Activated T-helper 2 cell treated with anti-CD3 and anti-CD28 coated beads, Interferon-gamma antibody, Interleukin-2, Interleukin-4, amounts not matched to agents 10 μg/mL and 5 μg/mL and 100 μg/mL, durations not matched to agents 14 hours and 24 hours and 36 hours (primary cell): Measurements from ENCODE around the gene ING3. TPM values are rescaled to one million over a fixed set of nuclear protein-coding genes. Genes with fewer than 3 reads are reported as not detected.
A peak's percentile ranks its signal among the peaks of the same experiment; 100 is the strongest.

ENCODE experiments used
- DNase-seq: peaks from one replicate; pipeline ENCODE4 v3.0.0; 2021; ENCODE audit warnings: low spot score
- H3K27ac Mint-ChIP-seq: one replicate; pipeline ENCODE4 v1.8.0; 2021; ENCODE audit warnings: mixed read lengths
- H3K27me3 Mint-ChIP-seq: one replicate; pipeline ENCODE4 v1.8.0; 2021; ENCODE audit warnings: low read depth, mixed read lengths
- H3K36me3 Mint-ChIP-seq: one replicate; pipeline ENCODE4 v1.8.0; 2021; ENCODE audit warnings: low read depth, mixed read lengths
- H3K4me1 Mint-ChIP-seq: one replicate; pipeline ENCODE4 v1.8.0; 2021; ENCODE audit warnings: low read depth, mixed read lengths
- H3K4me3 Mint-ChIP-seq: one replicate; pipeline ENCODE4 v1.8.0; 2021; ENCODE audit warnings: low read depth, mild to moderate bottlenecking, moderate library complexity, mixed read lengths
- H3K9me3 Mint-ChIP-seq: one replicate; pipeline ENCODE4 v1.8.0; 2021; ENCODE audit warnings: mixed read lengths
- intact Hi-C: fragments of 100-400 bp; cut with micrococcal nuclease; formaldehyde crosslinking; loops from one replicate; pipeline ENCODE4 v1.15.1; 2023
- total RNA-seq: library from RNA; stranded (reverse); gene quantifications from 2 replicates; pipeline ENCODE4 v1.2.3, GENCODE V29; 2022

The ING3 gene
- total RNA-seq, result 22.6 and 22.9 TPM in 2 replicates

GRCh38 chr7:120950539-120951308, at the start of gene ING3:
ING3 (plus strand) TSS chr7:120950777; CDS start chr7:120950897, 120 bp downstream.
- H3K36me3 Mint-ChIP-seq, result peaks cover 35% of the 10 kb centered on the region
- intact Hi-C loops, result loop anchor here (1.0 to 5.0 kb wide), 7 partner anchors 16 to 582 kb away; partner anchors contain the start of gene TSPAN12

GRCh38 chr7:120915314-120916105, 35.1 kb upstream of the ING3 start:
- Mint-ChIP-seq H3K36me3 (no peaks in the 10 kb centered on the region), H3K9me3 (no peaks in the 10 kb centered on the region), H3K4me1 (no peaks in the 10 kb centered on the region), H3K27me3 (peaks cover 2% of the 10 kb centered on the region), H3K27ac (no peak overlapping the region), H3K4me3 (no peak overlapping the region)
- DNase-seq, result no peak
- intact Hi-C loops, result no loop called here

More at GRCh38 chr7:120950539-120951308, at the start of gene ING3:
- H3K4me1 Mint-ChIP-seq, result peaks cover 24% of the 10 kb centered on the region
- peaks cover 4% of the 10 kb centered on the region for H3K27me3 Mint-ChIP-seq
- H3K27ac Mint-ChIP-seq, result peak within 1 kb of the TSS; percentile 97
- H3K4me3 Mint-ChIP-seq, result peak within 1 kb of the TSS; percentile 91
- H3K9me3 Mint-ChIP-seq, result no peaks in the 10 kb centered on the region
- DNase-seq, result peak; percentile 97

GRCh38 chr7:120916121-120916520, 34.5 kb upstream of the ING3 start:
- no peak overlapping the region for H3K27ac Mint-ChIP-seq
- no peak for DNase-seq
- H3K9me3 Mint-ChIP-seq, result no peaks in the 10 kb centered on the region
- no peaks in the 10 kb centered on the region for H3K4me1 Mint-ChIP-seq
- intact Hi-C loops, result no loop called here
- H3K27me3 Mint-ChIP-seq, result peaks cover 2% of the 10 kb centered on the region
- H3K4me3 Mint-ChIP-seq, result no peak overlapping the region
- no peaks in the 10 kb centered on the region for H3K36me3 Mint-ChIP-seq

- Mint-ChIP-seq H3K4me1 (no peaks in the 10 kb centered on the region), H3K27ac (no peak overlapping the region), H3K9me3 (no peaks in the 10 kb centered on the region), H3K27me3 (peaks cover 2% of the 10 kb centered on the region), H3K4me3 (no peak overlapping the region), H3K36me3 (no peaks in the 10 kb centered on the region)
- intact Hi-C loops, result no loop called here
- no peak for DNase-seq
Measured at GRCh38 chr7:120916538-120916937, 34.0 kb upstream of the ING3 start.

- peaks cover 2% of the 10 kb centered on the region for H3K27me3 Mint-ChIP-seq
- no peak for DNase-seq
- H3K4me3 Mint-ChIP-seq, result no peak overlapping the region
- intact Hi-C loops, result no loop called here
- no peaks in the 10 kb centered on the region for H3K4me1 Mint-ChIP-seq
- H3K36me3 Mint-ChIP-seq, result no peaks in the 10 kb centered on the region
- H3K27ac Mint-ChIP-seq, result no peak overlapping the region
- no peaks in the 10 kb centered on the region for H3K9me3 Mint-ChIP-seq
Measured at GRCh38 chr7:120919466-120919865, 31.1 kb upstream of the ING3 start.

GRCh38 chr7:120920034-120920433, 30.5 kb upstream of the ING3 start:
- Mint-ChIP-seq H3K4me1 (no peaks in the 10 kb centered on the region), H3K9me3 (no peaks in the 10 kb centered on the region), H3K27ac (no peak overlapping the region), H3K4me3 (no peak overlapping the region), H3K36me3 (no peaks in the 10 kb centered on the region), H3K27me3 (peaks cover 5% of the 10 kb centered on the region)
- intact Hi-C loops, result no loop called here
- DNase-seq, result no peak

GRCh38 chr7:120920591-120921274, 29.8 kb upstream of the ING3 start:
- no peak overlapping the region for H3K27ac Mint-ChIP-seq
- no peak overlapping the region for H3K4me3 Mint-ChIP-seq
- H3K27me3 Mint-ChIP-seq, result peaks cover 5% of the 10 kb centered on the region
- no peaks in the 10 kb centered on the region for H3K4me1 Mint-ChIP-seq
- no peaks in the 10 kb centered on the region for H3K9me3 Mint-ChIP-seq
- no peaks in the 10 kb centered on the region for H3K36me3 Mint-ChIP-seq
- intact Hi-C loops, result no loop called here
- DNase-seq, result no peak

- Mint-ChIP-seq H3K4me1 (no peaks in the 10 kb centered on the region), H3K4me3 (no peak overlapping the region), H3K27ac (no peak overlapping the region), H3K27me3 (peaks cover 5% of the 10 kb centered on the region), H3K36me3 (no peaks in the 10 kb centered on the region), H3K9me3 (no peaks in the 10 kb centered on the region)
- intact Hi-C loops, result no loop called here
- DNase-seq, result no peak
Measured at GRCh38 chr7:120924837-120925236, 25.7 kb upstream of the ING3 start.

GRCh38 chr7:120925392-120925791, 25.2 kb upstream of the ING3 start:
- no peak overlapping the region for H3K27ac Mint-ChIP-seq
- H3K4me1 Mint-ChIP-seq, result no peaks in the 10 kb centered on the region
- H3K4me3 Mint-ChIP-seq, result no peak overlapping the region
- peaks cover 7% of the 10 kb centered on the region for H3K27me3 Mint-ChIP-seq
- no peak for DNase-seq
- no peaks in the 10 kb centered on the region for H3K36me3 Mint-ChIP-seq
- intact Hi-C loops, result no loop called here
- no peaks in the 10 kb centered on the region for H3K9me3 Mint-ChIP-seq

GRCh38 chr7:120926943-120927346, 23.6 kb upstream of the ING3 start:
- intact Hi-C loops, result no loop called here
- no peak for DNase-seq
- Mint-ChIP-seq H3K4me3 (no peak overlapping the region), H3K27ac (no peak overlapping the region), H3K4me1 (no peaks in the 10 kb centered on the region), H3K9me3 (no peaks in the 10 kb centered on the region), H3K27me3 (peaks cover 18% of the 10 kb centered on the region), H3K36me3 (no peaks in the 10 kb centered on the region)

GRCh38 chr7:120927454-120928103, 23.0 kb upstream of the ING3 start:
- intact Hi-C loops, result no loop called here
- Mint-ChIP-seq H3K4me1 (no peaks in the 10 kb centered on the region), H3K27me3 (peaks cover 21% of the 10 kb centered on the region), H3K4me3 (no peak overlapping the region), H3K9me3 (no peaks in the 10 kb centered on the region), H3K36me3 (no peaks in the 10 kb centered on the region), H3K27ac (no peak overlapping the region)
- no peak for DNase-seq

- Mint-ChIP-seq H3K36me3 (no peaks in the 10 kb centered on the region), H3K9me3 (no peaks in the 10 kb centered on the region)
Measured at GRCh38 chr7:120931243-120931642, 19.3 kb upstream of the ING3 start.

More at GRCh38 chr7:120931243-120931642, 19.3 kb upstream of the ING3 start:
- intact Hi-C loops, result no loop called here
- Mint-ChIP-seq H3K27ac (no peak overlapping the region), H3K27me3 (peaks cover 23% of the 10 kb centered on the region), H3K4me1 (no peaks in the 10 kb centered on the region), H3K4me3 (no peak overlapping the region)
- DNase-seq, result no peak
